ENCODE measurements around the gene KLHL17. TPM values are rescaled to one million over a fixed set of nuclear protein-coding genes. Genes with fewer than 3 reads are reported as not detected.
A peak's percentile ranks its signal among the peaks of the same experiment; 100 is the strongest.

KLHL17 gene
- total and polyA plus RNA-seq, 5 donors from 2014 or later: 1.5 to 28.4 (median 1.6) TPM

GRCh38 chr1:952603-953002 is 7.8 kb upstream of the KLHL17 start:
- H3K4me3 Mint-ChIP-seq: no peak overlapping the region
- no peak overlapping the region for H3K27ac Mint-ChIP-seq
- Histone ChIP-seq H3K27ac (ENCODE audit: insufficient read depth, low read length, poor library complexity, severe bottlenecking) (no peak overlapping the region), H3K4me1 (ENCODE audit: control insufficient read depth, insufficient read depth, low read length, poor library complexity, severe bottlenecking) (peaks cover 6% of the 10 kb centered on the region), H3K27me3 (ENCODE audit: control insufficient read depth, insufficient read depth, low read length) (no peaks in the 10 kb centered on the region), H3K4me3 (ENCODE audit: low read depth, low read length) (no peak overlapping the region), H3K9me3 (ENCODE audit: control insufficient read depth in 2 of 2, low read length in 2 of 2) (no peaks in the 10 kb centered on the region), H3K36me3 (ENCODE audit: control insufficient read depth, insufficient read depth, low read length) (peaks cover 79% of the 10 kb centered on the region)
- H3K4me1 Mint-ChIP-seq: peaks cover 0 to 16% (median 8%) of the 10 kb centered on the region in 4 donors
- H3K27me3 Mint-ChIP-seq: no peaks in the 10 kb centered on the region
- ATAC-seq (ENCODE audit: low read depth in 2 of 2) (no peak), DNase-seq (no peak)
- H3K36me3 Mint-ChIP-seq: peaks cover 45% of the 10 kb centered on the region
- peaks cover 0 to 1% (median 0%) of the 10 kb centered on the region in 7 donors for H3K9me3 Mint-ChIP-seq

- H3K4me3 ChIP-seq (ENCODE audit: low read depth, low read length): no peak overlapping the region
- H3K4me3 Mint-ChIP-seq: no peak overlapping the region
- H3K9me3 ChIP-seq (ENCODE audit: control insufficient read depth in 2 of 2, low read length in 2 of 2): no peaks in the 10 kb centered on the region
- no peaks in the 10 kb centered on the region for H3K27me3 Mint-ChIP-seq
- peaks cover 47% of the 10 kb centered on the region for H3K36me3 Mint-ChIP-seq
- H3K9me3 Mint-ChIP-seq: peaks cover 0 to 1% (median 0%) of the 10 kb centered on the region in 7 donors
- no peak for DNase-seq
- H3K4me1 Mint-ChIP-seq: peaks cover 0 to 26% (median 12%) of the 10 kb centered on the region in 4 donors
- peaks cover 72% of the 10 kb centered on the region for H3K36me3 ChIP-seq (ENCODE audit: control insufficient read depth, insufficient read depth, low read length)
- no peak overlapping the region for H3K27ac ChIP-seq (ENCODE audit: insufficient read depth, low read length, poor library complexity, severe bottlenecking)
- H3K4me1 ChIP-seq (ENCODE audit: control insufficient read depth, insufficient read depth, low read length, poor library complexity, severe bottlenecking): peaks cover 17% of the 10 kb centered on the region
- ATAC-seq (ENCODE audit: low read depth in 2 of 2): no peak
- no peaks in the 10 kb centered on the region for H3K27me3 ChIP-seq (ENCODE audit: control insufficient read depth, insufficient read depth, low read length)
- no peak overlapping the region for H3K27ac Mint-ChIP-seq
These were observed 6.7 kb upstream of the KLHL17 start for GRCh38 chr1:953524-954320.

- ATAC-seq (ENCODE audit: low read depth in 2 of 2) (no peak), DNase-seq (no peak)
- peaks cover 0 to 30% (median 11%) of the 10 kb centered on the region in 4 donors for H3K4me1 Mint-ChIP-seq
- H3K36me3 Mint-ChIP-seq: peaks cover 40% of the 10 kb centered on the region
- peaks cover 24% of the 10 kb centered on the region for H3K4me1 ChIP-seq (ENCODE audit: control insufficient read depth, insufficient read depth, low read length, poor library complexity, severe bottlenecking)
- peaks cover 0 to 1% (median 0%) of the 10 kb centered on the region in 7 donors for H3K9me3 Mint-ChIP-seq
- no peaks in the 10 kb centered on the region for H3K27me3 ChIP-seq (ENCODE audit: control insufficient read depth, insufficient read depth, low read length)
- no peak overlapping the region for H3K27ac ChIP-seq (ENCODE audit: insufficient read depth, low read length, poor library complexity, severe bottlenecking)
- no peak overlapping the region for H3K4me3 Mint-ChIP-seq
- H3K27me3 Mint-ChIP-seq: no peaks in the 10 kb centered on the region
- H3K36me3 ChIP-seq (ENCODE audit: control insufficient read depth, insufficient read depth, low read length): peaks cover 61% of the 10 kb centered on the region
- no peak overlapping the region for H3K4me3 ChIP-seq (ENCODE audit: low read depth, low read length)
- no peaks in the 10 kb centered on the region for H3K9me3 ChIP-seq (ENCODE audit: control insufficient read depth in 2 of 2, low read length in 2 of 2)
- H3K27ac Mint-ChIP-seq: no peak overlapping the region
These were observed 5.5 kb upstream of the KLHL17 start for GRCh38 chr1:954927-955326.

- Histone ChIP-seq H3K4me3 (ENCODE audit: low read depth, low read length) (no peak overlapping the region), H3K9me3 (ENCODE audit: control insufficient read depth in 2 of 2, low read length in 2 of 2) (no peaks in the 10 kb centered on the region), H3K4me1 (ENCODE audit: control insufficient read depth, insufficient read depth, low read length, poor library complexity, severe bottlenecking) (peaks cover 29% of the 10 kb centered on the region), H3K27ac (ENCODE audit: insufficient read depth, low read length, poor library complexity, severe bottlenecking) (no peak overlapping the region), H3K27me3 (ENCODE audit: control insufficient read depth, insufficient read depth, low read length) (no peaks in the 10 kb centered on the region), H3K36me3 (ENCODE audit: control insufficient read depth, insufficient read depth, low read length) (peaks cover 55% of the 10 kb centered on the region)
- H3K4me3 Mint-ChIP-seq: no peak overlapping the region
- ATAC-seq (ENCODE audit: low read depth in 2 of 2): no peak
- H3K27me3 Mint-ChIP-seq: no peaks in the 10 kb centered on the region
- no peak for DNase-seq
- H3K36me3 Mint-ChIP-seq: peaks cover 35% of the 10 kb centered on the region
- no peak overlapping the region for H3K27ac Mint-ChIP-seq
- H3K4me1 Mint-ChIP-seq: peaks cover 0 to 32% (median 11%) of the 10 kb centered on the region in 4 donors
- peaks cover 0 to under 1% (median 0%) of the 10 kb centered on the region in 7 donors for H3K9me3 Mint-ChIP-seq
These were observed 4.9 kb upstream of the KLHL17 start for GRCh38 chr1:955474-955873.

GRCh38 chr1:956636-957035 is 3.7 kb upstream of the KLHL17 start:
- Histone ChIP-seq H3K27me3 (ENCODE audit: control insufficient read depth, insufficient read depth, low read length) (no peaks in the 10 kb centered on the region), H3K9me3 (ENCODE audit: control insufficient read depth in 2 of 2, low read length in 2 of 2) (no peaks in the 10 kb centered on the region), H3K4me1 (ENCODE audit: control insufficient read depth, insufficient read depth, low read length, poor library complexity, severe bottlenecking) (peaks cover 35% of the 10 kb centered on the region), H3K36me3 (ENCODE audit: control insufficient read depth, insufficient read depth, low read length) (peaks cover 44% of the 10 kb centered on the region), H3K27ac (ENCODE audit: insufficient read depth, low read length, poor library complexity, severe bottlenecking) (no peak overlapping the region), H3K4me3 (ENCODE audit: low read depth, low read length) (no peak overlapping the region)
- ATAC-seq (ENCODE audit: low read depth in 2 of 2): no peak
- no peak overlapping the region for H3K27ac Mint-ChIP-seq
- peak overlapping the region in 2 of 4 donors; percentile 11 to 28 for H3K4me3 Mint-ChIP-seq
- H3K4me1 Mint-ChIP-seq: peaks cover 0 to 30% (median 11%) of the 10 kb centered on the region in 4 donors
- no peaks in the 10 kb centered on the region for H3K9me3 Mint-ChIP-seq
- no peaks in the 10 kb centered on the region for H3K27me3 Mint-ChIP-seq
- H3K36me3 Mint-ChIP-seq: peaks cover 28% of the 10 kb centered on the region
- no peak for DNase-seq

- H3K9me3 Mint-ChIP-seq: no peaks in the 10 kb centered on the region
- H3K27me3 ChIP-seq (ENCODE audit: control insufficient read depth, insufficient read depth, low read length): no peaks in the 10 kb centered on the region
- peaks cover 25% of the 10 kb centered on the region for H3K36me3 ChIP-seq (ENCODE audit: control insufficient read depth, insufficient read depth, low read length)
- H3K9me3 ChIP-seq (ENCODE audit: control insufficient read depth in 2 of 2, low read length in 2 of 2): no peaks in the 10 kb centered on the region
- H3K4me3 Mint-ChIP-seq: peak within 1 kb of the TSS; percentile 89 to 97 (median 92)
- H3K4me3 ChIP-seq (ENCODE audit: low read depth, low read length): peak within 1 kb of the TSS; percentile 79
- peaks cover 36% of the 10 kb centered on the region for H3K4me1 ChIP-seq (ENCODE audit: control insufficient read depth, insufficient read depth, low read length, poor library complexity, severe bottlenecking)
- H3K36me3 Mint-ChIP-seq: peaks cover 18% of the 10 kb centered on the region
- H3K27ac Mint-ChIP-seq: peak within 1 kb of the TSS; percentile 52 to 82 (median 74)
- peak; percentile 89 to 92 (median 91) for DNase-seq
- peak; percentile 86 to 93 for ATAC-seq (ENCODE audit: low read depth in 2 of 2)
- peaks cover 0 to 36% (median 11%) of the 10 kb centered on the region in 4 donors for H3K4me1 Mint-ChIP-seq
- H3K27me3 Mint-ChIP-seq: no peaks in the 10 kb centered on the region
- peak within 1 kb of the TSS; percentile 67 for H3K27ac ChIP-seq (ENCODE audit: insufficient read depth, low read length, poor library complexity, severe bottlenecking)
These were observed 1.3 kb upstream of the KLHL17 start, which contains the start of gene NOC2L for GRCh38 chr1:958823-959730. TSS of gene NOC2L (minus strand) at chr1:959256. CDS start at chr1:959240, 16 bp downstream.

- no peak overlapping the region for H3K27ac ChIP-seq (ENCODE audit: insufficient read depth, low read length, poor library complexity, severe bottlenecking)
- no peak overlapping the region for H3K4me3 ChIP-seq (ENCODE audit: low read depth, low read length)
- peak overlapping the region in 2 of 3 donors; percentile 74 to 85 for H3K27ac Mint-ChIP-seq
- peaks cover 0 to 36% (median 11%) of the 10 kb centered on the region in 4 donors for H3K4me1 Mint-ChIP-seq
- ATAC-seq (ENCODE audit: low read depth in 2 of 2): peak in 1 of 2 donors; percentile 3
- no peaks in the 10 kb centered on the region for H3K9me3 Mint-ChIP-seq
- peaks cover 17% of the 10 kb centered on the region for H3K36me3 ChIP-seq (ENCODE audit: control insufficient read depth, insufficient read depth, low read length)
- H3K27me3 Mint-ChIP-seq: no peaks in the 10 kb centered on the region
- H3K27me3 ChIP-seq (ENCODE audit: control insufficient read depth, insufficient read depth, low read length): no peaks in the 10 kb centered on the region
- no peak for DNase-seq
- no peaks in the 10 kb centered on the region for H3K9me3 ChIP-seq (ENCODE audit: control insufficient read depth in 2 of 2, low read length in 2 of 2)
- H3K36me3 Mint-ChIP-seq: peaks cover 12% of the 10 kb centered on the region
- H3K4me1 ChIP-seq (ENCODE audit: control insufficient read depth, insufficient read depth, low read length, poor library complexity, severe bottlenecking): peaks cover 36% of the 10 kb centered on the region
- peak overlapping the region; percentile 89 to 92 (median 92) for H3K4me3 Mint-ChIP-seq
These were observed 537 bp upstream of the KLHL17 start for GRCh38 chr1:959731-960362.

Measured in CD4-positive, CD25-positive, alpha-beta regulatory T cell (primary cell).